ENCODE measurements around the gene RHOT2.

The RHOT2 gene

DNA sequence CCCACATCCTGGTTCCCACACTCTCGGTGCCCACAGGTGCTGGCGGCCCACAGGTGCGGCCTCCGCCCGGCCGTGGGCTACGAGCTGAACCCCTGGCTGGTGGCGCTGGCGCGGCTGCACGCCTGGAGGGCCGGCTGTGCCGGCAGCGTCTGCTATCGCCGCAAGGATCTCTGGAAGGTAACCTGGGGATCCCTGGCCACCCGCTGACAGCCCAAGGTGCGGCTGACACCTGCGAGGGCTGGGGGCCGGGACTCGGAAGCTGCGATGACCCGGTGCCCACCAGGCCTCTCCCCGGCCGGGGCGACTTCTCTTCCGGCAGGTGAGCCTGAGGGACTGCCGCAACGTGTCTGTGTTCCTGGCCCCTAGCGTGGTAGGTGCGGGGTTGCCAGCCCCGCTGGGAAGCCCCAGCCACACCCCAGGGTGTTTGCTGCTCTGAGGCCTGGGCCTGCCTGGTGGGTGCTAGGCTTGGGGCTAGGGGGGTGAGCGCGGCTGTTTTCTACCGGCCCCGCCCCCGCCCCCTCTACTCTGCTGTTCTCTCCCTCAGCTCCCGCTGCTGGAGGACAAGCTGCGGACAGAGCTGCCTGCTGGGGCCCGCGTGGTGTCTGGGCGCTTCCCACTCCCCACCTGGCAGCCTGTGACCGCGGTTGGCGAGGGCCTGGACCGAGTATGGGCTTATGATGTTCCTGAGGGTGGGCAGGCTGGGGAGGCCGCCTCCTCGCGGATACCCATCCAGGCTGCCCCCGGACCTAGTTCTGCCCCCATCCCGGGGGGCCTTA is 54.0 kb downstream of the RHOT2 start:
- Histone ChIP-seq H2AK5ac (ENCODE audit: low read depth, low read length) (peak overlapping the region; percentile 100), H3K18ac (ENCODE audit: low read length) (peak overlapping the region; percentile 95), H3K4ac (ENCODE audit: low read length) (peak overlapping the region; percentile 93), H4K91ac (ENCODE audit: low read depth, low read length, poor library complexity) (no peak overlapping the region), H3K4me1 (ENCODE audit: control insufficient read depth in 2 of 2, insufficient read depth in 1 of 2, low read depth in 1 of 2, low read length in 2 of 2) (peaks cover 37 to 42% of the 10 kb centered on the region in 2 donors), H3K4me3 (ENCODE audit: low read length in 2 of 2) (peak overlapping the region; percentile 76 to 93), H3K9ac (ENCODE audit: low read depth, low read length, poor library complexity) (peak overlapping the region; percentile 100), H2BK120ac (ENCODE audit: low read depth, low read length) (no peak overlapping the region), H3K79me1 (ENCODE audit: low read depth, low read length) (peaks cover 29% of the 10 kb centered on the region), H2BK5ac (ENCODE audit: low read length) (peak overlapping the region; percentile 87), H2AFZ (ENCODE audit: low read length) (no peak overlapping the region), H3K4me2 (ENCODE audit: insufficient read depth, low read length, poor library complexity, severe bottlenecking) (peak overlapping the region; percentile 67), H2BK15ac (ENCODE audit: low read length) (peak overlapping the region; percentile 96), H3K27ac (replicated peaks; ENCODE audit: low read length) (peak overlapping the region; percentile 49), H3K27me3 (ENCODE audit: control insufficient read depth in 3 of 3, insufficient read depth in 3 of 3, low read depth in 1 of 3, low read length in 3 of 3) (peaks cover 0 to 6% (median 0%) of the 10 kb centered on the region in 3 experiments), H3K36me3 (replicated peaks in 1 of 2; ENCODE audit: control insufficient read depth in 2 of 2, insufficient read depth in 2 of 2, low read length in 2 of 2) (peaks cover 11 to 25% of the 10 kb centered on the region in 2 donors), H3K9me3 (replicated peaks in 1 of 2; ENCODE audit: control insufficient read depth in 2 of 2, insufficient read depth in 1 of 2, low read depth in 1 of 2, low read length in 2 of 2) (no peaks in the 10 kb centered on the region), H2BK12ac (ENCODE audit: low read length) (peak overlapping the region; percentile 41), H3K23ac (ENCODE audit: low read depth, low read length, poor library complexity) (peak overlapping the region; percentile 99), H3K14ac (ENCODE audit: low read length) (peak overlapping the region; percentile 56), H4K8ac (ENCODE audit: low read depth, low read length) (peak overlapping the region; percentile 43)
- DNase-seq (ENCODE audit: low spot score) = no peak
- no CpG with 5 or more reads among the region's 51 CpGs for WGBS, 2 donors (ENCODE audit: extremely low coverage in 2 of 2, insufficient read length in 2 of 2, insufficient replicate concordance in 1 of 2)

GRCh38 chr16:722835-723633 is 55.1 kb downstream of the RHOT2 start:
- H3K4me3 ChIP-seq (ENCODE audit: low read length in 2 of 2) = no peak overlapping the region
- H2BK5ac ChIP-seq (ENCODE audit: low read length) = peak overlapping the region; percentile 16
- no CpG with 5 or more reads among the region's 24 CpGs for WGBS, 2 donors (ENCODE audit: extremely low coverage in 2 of 2, insufficient read length in 2 of 2, insufficient replicate concordance in 1 of 2)
- peak overlapping the region; percentile 61 for H2AK5ac ChIP-seq (ENCODE audit: low read depth, low read length)
- peaks cover 24% of the 10 kb centered on the region for H3K79me1 ChIP-seq (ENCODE audit: low read depth, low read length)
- H3K4ac ChIP-seq (ENCODE audit: low read length) = no peak overlapping the region
- H4K8ac ChIP-seq (ENCODE audit: low read depth, low read length) = no peak overlapping the region
- no peak overlapping the region for H3K18ac ChIP-seq (ENCODE audit: low read length)
- no peak overlapping the region for H3K14ac ChIP-seq (ENCODE audit: low read length)
- H2BK15ac ChIP-seq (ENCODE audit: low read length) = no peak overlapping the region
- peaks cover 30 to 37% of the 10 kb centered on the region in 2 donors for H3K4me1 ChIP-seq (ENCODE audit: control insufficient read depth in 2 of 2, insufficient read depth in 1 of 2, low read depth in 1 of 2, low read length in 2 of 2)
- peaks cover 4 to 14% of the 10 kb centered on the region in 2 donors for H3K36me3 ChIP-seq (replicated peaks in 1 of 2; ENCODE audit: control insufficient read depth in 2 of 2, insufficient read depth in 2 of 2, low read length in 2 of 2)
- H3K4me2 ChIP-seq (ENCODE audit: insufficient read depth, low read length, poor library complexity, severe bottlenecking) = no peak overlapping the region
- H2BK120ac ChIP-seq (ENCODE audit: low read depth, low read length) = no peak overlapping the region
- peaks cover 0 to 13% (median 0%) of the 10 kb centered on the region in 3 experiments for H3K27me3 ChIP-seq (ENCODE audit: control insufficient read depth in 3 of 3, insufficient read depth in 3 of 3, low read depth in 1 of 3, low read length in 3 of 3)
- no peaks in the 10 kb centered on the region for H3K9me3 ChIP-seq (replicated peaks in 1 of 2; ENCODE audit: control insufficient read depth in 2 of 2, insufficient read depth in 1 of 2, low read depth in 1 of 2, low read length in 2 of 2)
- no peak overlapping the region for H3K9ac ChIP-seq (ENCODE audit: low read depth, low read length, poor library complexity)
- H2BK12ac ChIP-seq (ENCODE audit: low read length) = no peak overlapping the region
- no peak overlapping the region for H2AFZ ChIP-seq (ENCODE audit: low read length)
- no peak overlapping the region for H4K91ac ChIP-seq (ENCODE audit: low read depth, low read length, poor library complexity)
- H3K23ac ChIP-seq (ENCODE audit: low read depth, low read length, poor library complexity) = no peak overlapping the region
- DNase-seq (ENCODE audit: low spot score) = no peak
- no peak overlapping the region for H3K27ac ChIP-seq (replicated peaks; ENCODE audit: low read length)

DNA sequence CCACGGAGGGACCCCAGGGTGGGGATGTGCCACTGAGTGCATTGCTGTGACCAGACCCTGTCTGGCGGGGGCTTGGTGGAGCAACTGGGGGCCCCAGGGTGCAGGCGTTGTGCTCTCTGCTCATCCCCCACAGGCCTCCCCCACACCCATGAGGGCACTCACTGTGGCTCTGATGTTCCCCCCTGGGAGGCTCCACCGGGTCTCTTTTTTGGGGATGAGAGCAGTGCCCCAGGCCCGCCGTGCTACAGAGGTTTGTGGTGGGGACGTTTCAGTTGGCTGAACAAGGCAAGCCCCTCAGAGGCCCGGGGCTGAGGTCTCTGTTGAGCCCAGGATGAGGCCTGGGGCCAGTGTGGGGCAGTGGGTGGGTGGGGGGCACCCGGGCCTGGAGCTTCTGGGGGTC is 55.8 kb downstream of the RHOT2 start:
- Histone ChIP-seq H3K4ac (ENCODE audit: low read length) (no peak overlapping the region), H2AFZ (ENCODE audit: low read length) (no peak overlapping the region), H3K79me1 (ENCODE audit: low read depth, low read length) (peaks cover 19% of the 10 kb centered on the region), H2BK120ac (ENCODE audit: low read depth, low read length) (no peak overlapping the region), H3K9me3 (replicated peaks in 1 of 2; ENCODE audit: control insufficient read depth in 2 of 2, insufficient read depth in 1 of 2, low read depth in 1 of 2, low read length in 2 of 2) (no peaks in the 10 kb centered on the region), H2AK5ac (ENCODE audit: low read depth, low read length) (no peak overlapping the region), H3K23ac (ENCODE audit: low read depth, low read length, poor library complexity) (no peak overlapping the region), H2BK15ac (ENCODE audit: low read length) (no peak overlapping the region), H3K4me2 (ENCODE audit: insufficient read depth, low read length, poor library complexity, severe bottlenecking) (no peak overlapping the region), H4K91ac (ENCODE audit: low read depth, low read length, poor library complexity) (no peak overlapping the region), H3K18ac (ENCODE audit: low read length) (no peak overlapping the region), H3K14ac (ENCODE audit: low read length) (no peak overlapping the region), H2BK5ac (ENCODE audit: low read length) (peak overlapping the region; percentile 16), H4K8ac (ENCODE audit: low read depth, low read length) (no peak overlapping the region), H2BK12ac (ENCODE audit: low read length) (no peak overlapping the region), H3K27ac (replicated peaks; ENCODE audit: low read length) (no peak overlapping the region), H3K4me3 (ENCODE audit: low read length in 2 of 2) (no peak overlapping the region), H3K9ac (ENCODE audit: low read depth, low read length, poor library complexity) (no peak overlapping the region), H3K36me3 (replicated peaks in 1 of 2; ENCODE audit: control insufficient read depth in 2 of 2, insufficient read depth in 2 of 2, low read length in 2 of 2) (peaks cover 4 to 7% of the 10 kb centered on the region in 2 donors), H3K4me1 (ENCODE audit: control insufficient read depth in 2 of 2, insufficient read depth in 1 of 2, low read depth in 1 of 2, low read length in 2 of 2) (peaks cover 27 to 30% of the 10 kb centered on the region in 2 donors), H3K27me3 (ENCODE audit: control insufficient read depth in 3 of 3, insufficient read depth in 3 of 3, low read depth in 1 of 3, low read length in 3 of 3) (peaks cover 0 to 16% (median 0%) of the 10 kb centered on the region in 3 experiments)
- no CpG with 5 or more reads among the region's 9 CpGs for WGBS, 2 donors (ENCODE audit: extremely low coverage in 2 of 2, insufficient read length in 2 of 2, insufficient replicate concordance in 1 of 2)
- DNase-seq (ENCODE audit: low spot score) = no peak

Measured in neuronal stem cell (in vitro differentiated cells).